ENCODE results near the gene DLL4. TPM values are rescaled to one million over a fixed set of nuclear protein-coding genes. Genes with fewer than 3 reads are reported as not detected.

DLL4 gene
- total and polyA plus RNA-seq, 10 of the 15 experiments (the other 5 are each of a cell fraction or from before 2014, with no cell fraction given): 0.04 to 0.16 (median 0.09) TPM; not detected in 6

- peak; percentile 31 for TF ChIP-seq GATAD2B (conservative IDR thresholded peaks at IDR 0.05; ENCODE audit: low read depth)
- peak; percentile 51; the same call in 1 of the 2 replicates for TF ChIP-seq IKZF1 (conservative IDR thresholded peaks at IDR 0.05)
These were observed 21.9 kb upstream of the DLL4 start (continued) for GRCh38 chr15:40906991-40907802.

GRCh38 chr15:40908095-40908494 is 21.0 kb upstream of the DLL4 start:
- Histone ChIP-seq H3K9ac (ENCODE audit: control insufficient read depth, insufficient read depth, low read length) (no peak overlapping the region), H4K20me1 (ENCODE audit: control insufficient read depth, insufficient read depth) (no peaks in the 10 kb centered on the region), H3K4me2 (ENCODE audit: control insufficient read depth, insufficient read depth) (no peak overlapping the region), H3K27ac (ENCODE audit: control insufficient read depth, insufficient read depth) (no peak overlapping the region), H3K79me2 (ENCODE audit: control insufficient read depth, insufficient read depth, low read length) (no peaks in the 10 kb centered on the region), H2AFZ (ENCODE audit: control insufficient read depth, low read depth, low read length) (no peak overlapping the region), H3K36me3 (ENCODE audit: control insufficient read depth in 2 of 2, insufficient read depth in 2 of 2, low read length in 1 of 2) (peaks cover 5 to 9% of the 10 kb centered on the region in 2 experiments; a peak in 3 of 4 replicates), H3K4me1 (ENCODE audit: control insufficient read depth, insufficient read depth, low read length) (peaks cover 25% of the 10 kb centered on the region), H3K27me3 (replicated peaks in 1 of 2; ENCODE audit: control insufficient read depth in 2 of 2, insufficient read depth in 2 of 2, low read length in 1 of 2) (no peaks in the 10 kb centered on the region), H3K4me3 (no peak overlapping the region), H3K9me3 (replicated peaks; ENCODE audit: control insufficient read depth, insufficient read depth, low read length) (no peaks in the 10 kb centered on the region)
- SMC1A ChIA-PET (ENCODE audit: uncharacterized antibody, unreplicated experiment): interaction anchor here (0.5 to 6.5 kb wide), 9 partner anchors 16 to 277 kb away, joined by 3 to 49 read pairs (median 5); no protein-coding TSS in a partner anchor
- intact Hi-C loops (cut with micrococcal nuclease; ENCODE audit: unreplicated experiment): loop anchor here (5.0 kb wide), 1 partner anchor 34 kb away; no protein-coding TSS in a partner anchor
- in situ Hi-C loops (cut with MboI): no loop called here
- RAD21 ChIA-PET (ENCODE audit: unreplicated experiment): interaction anchor here (0.6 to 7.0 kb wide), 5 partner anchors 14 to 278 kb away, joined by 3 to 82 read pairs (median 9); partner anchors contain the start of gene VPS18
- TF ChIP-seq CHD1 (IDR thresholded peaks at IDR 0.05; ENCODE audit: low read depth, low read length): no peak
- TF ChIP-seq ETV6 (conservative IDR thresholded peaks at IDR 0.05 in 1 of 2, IDR thresholded peaks at IDR 0.05 in 1 of 2; ENCODE audit: borderline replicate concordance in 1 of 2, low read depth in 1 of 2): no peak
- TF ChIP-seq ESRRA (IDR thresholded peaks at IDR 0.05; ENCODE audit: low read length): no peak
- no peak for TF ChIP-seq YBX1 (IDR thresholded peaks at IDR 0.05)
- TF ChIP-seq ZBED1 (IDR thresholded peaks at IDR 0.05; ENCODE audit: borderline replicate concordance): no peak
- no peak for TF ChIP-seq CREB1 (IDR thresholded peaks at IDR 0.05; ENCODE audit: low read depth)
- TF ChIP-seq SREBF2 (IDR thresholded peaks at IDR 0.05; ENCODE audit: low read length): no peak
- no peak for TF ChIP-seq CBX3 (IDR thresholded peaks at IDR 0.05; ENCODE audit: borderline replicate concordance, low read depth)
- no peak for ATAC-seq
- POLR2A ChIA-PET: interaction anchor here (1.3 kb wide), 1 partner anchor 9 kb away, joined by 3 read pairs; no protein-coding TSS in a partner anchor
- CTCF ChIA-PET: interaction anchor here (1.6 to 11.9 kb wide), 12 partner anchors 12 to 338 kb away, joined by 3 to 157 read pairs (median 35); partner anchors contain the start of genes DLL4 and VPS18
- 87% methylated on average over 7 of the region's 7 CpGs for WGBS (ENCODE audit: insufficient coverage, insufficient replicate concordance, low lambda C conversion rate, missing lambda C conversion rate)
- BruUV-seq (replicated peaks): no TSS peak
- no peak for DNase-seq (ENCODE audit: low read depth, low spot score)
- FAIRE-seq: no peak

Data from GM12878 (cell line).